Parathyroid adenoma (tissue), 2 donors: ENCODE data around the gene ATP6V0A1.
A peak's percentile ranks its signal among the peaks of the same experiment; 100 is the strongest.

Experiments used
- H2AFZ ChIP-seq: fragments of 300-600 bp; sonication (generic); one replicate; pipeline ENCODE4 v1.7.0; 2017; ENCODE audit warnings: antibody characterized with exemption, mild to moderate bottlenecking
- H3K27ac ChIP-seq: fragments of 300-600 bp; sonication (generic); one replicate; pipeline ENCODE4 v1.7.0; 2017
- H3K27me3 ChIP-seq: fragments of 300-600 bp; sonication (generic); one replicate; pipeline ENCODE4 v1.7.0; 2017; ENCODE audit warnings: low read length; ENCODE audit not compliant: control insufficient read depth, insufficient read depth
- H3K36me3 ChIP-seq: fragments of 300-600 bp; sonication (generic); one replicate; pipeline ENCODE4 v1.7.0; 2017; ENCODE audit warnings: low read length; ENCODE audit not compliant: control insufficient read depth, insufficient read depth
- H3K4me1 ChIP-seq: fragments of 300-600 bp; sonication (generic); one replicate; pipeline ENCODE4 v1.7.0; 2017; ENCODE audit warnings: control low read depth
- H3K4me2 ChIP-seq: fragments of 300-600 bp; sonication (generic); one replicate; pipeline ENCODE4 v1.7.0; 2017; ENCODE audit warnings: low read length
- H3K4me3 ChIP-seq: fragments of 300-600 bp; sonication (generic); one replicate; pipeline ENCODE4 v1.7.0; 2017; ENCODE audit warnings: low read depth, low read length
- H3K79me2 ChIP-seq: fragments of 300-600 bp; sonication (generic); one replicate; pipeline ENCODE4 v1.7.0; 2017; ENCODE audit warnings: control low read depth
- H3K9ac ChIP-seq: fragments of 300-600 bp; sonication (generic); one replicate; pipeline ENCODE4 v1.7.0; 2017; ENCODE audit warnings: mild to moderate bottlenecking
- H3K9me3 ChIP-seq: fragments of 300-600 bp; sonication (generic); one replicate; pipeline ENCODE4 v1.7.0; 2017; ENCODE audit warnings: low read length; ENCODE audit not compliant: control insufficient read depth
- CTCF ChIP-seq: fragments of 300-600 bp; sonication (generic); IDR thresholded peaks from one replicate; pipeline ENCODE4 v1.7.0; 2017; ENCODE audit warnings: antibody characterized with exemption, mild to moderate bottlenecking
- donor health status: primary hyperparathyroidism.

The ATP6V0A1 gene

GRCh38 chr17:42526031-42526444, 67.4 kb downstream of the ATP6V0A1 start:
- Histone ChIP-seq H3K9me3 (no peaks in the 10 kb centered on the region), H3K4me3 (no peak overlapping the region), H3K4me1 (peaks cover 9% of the 10 kb centered on the region), H3K79me2 (no peaks in the 10 kb centered on the region), H3K36me3 (no peaks in the 10 kb centered on the region), H2AFZ (no peak overlapping the region), H3K4me2 (no peak overlapping the region), H3K27ac (no peak overlapping the region), H3K9ac (no peak overlapping the region), H3K27me3 (no peaks in the 10 kb centered on the region)
- no peak for TF ChIP-seq CTCF

- Histone ChIP-seq H3K4me1 (peaks cover 7% of the 10 kb centered on the region), H3K4me2 (no peak overlapping the region), H3K79me2 (no peaks in the 10 kb centered on the region), H3K4me3 (no peak overlapping the region), H2AFZ (no peak overlapping the region), H3K9me3 (no peaks in the 10 kb centered on the region), H3K27me3 (no peaks in the 10 kb centered on the region), H3K27ac (no peak overlapping the region), H3K9ac (no peak overlapping the region), H3K36me3 (no peaks in the 10 kb centered on the region)
- no peak for TF ChIP-seq CTCF
These were observed 69.3 kb downstream of the ATP6V0A1 start for GRCh38 chr17:42527932-42528331.

DNA sequence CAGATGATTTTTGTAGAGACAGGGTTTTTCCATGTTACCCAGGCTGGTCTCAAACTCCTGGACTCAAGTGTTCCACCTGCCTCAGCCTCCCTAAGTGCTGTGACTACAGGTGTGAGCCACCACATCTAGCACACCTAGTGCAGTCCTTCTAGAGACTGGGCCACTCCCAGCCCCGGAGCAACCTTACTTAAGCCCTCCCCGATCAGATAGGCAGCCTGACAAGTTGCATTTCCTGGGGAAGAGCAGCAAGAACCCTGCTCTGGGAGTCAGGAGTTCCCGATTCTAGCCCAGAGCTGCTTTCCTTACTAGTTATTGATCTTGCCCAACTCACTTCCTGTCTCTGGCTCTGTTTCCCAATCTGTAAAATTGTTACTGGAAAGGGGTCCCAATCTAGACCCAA, 70.4 kb downstream of the ATP6V0A1 start:
- Histone ChIP-seq H3K79me2 (no peaks in the 10 kb centered on the region), H3K4me1 (peaks cover 6% of the 10 kb centered on the region), H3K9ac (no peak overlapping the region), H3K4me3 (no peak overlapping the region), H2AFZ (no peak overlapping the region), H3K4me2 (no peak overlapping the region), H3K9me3 (no peaks in the 10 kb centered on the region), H3K36me3 (no peaks in the 10 kb centered on the region), H3K27me3 (no peaks in the 10 kb centered on the region), H3K27ac (no peak overlapping the region)
- TF ChIP-seq CTCF = no peak

DNA sequence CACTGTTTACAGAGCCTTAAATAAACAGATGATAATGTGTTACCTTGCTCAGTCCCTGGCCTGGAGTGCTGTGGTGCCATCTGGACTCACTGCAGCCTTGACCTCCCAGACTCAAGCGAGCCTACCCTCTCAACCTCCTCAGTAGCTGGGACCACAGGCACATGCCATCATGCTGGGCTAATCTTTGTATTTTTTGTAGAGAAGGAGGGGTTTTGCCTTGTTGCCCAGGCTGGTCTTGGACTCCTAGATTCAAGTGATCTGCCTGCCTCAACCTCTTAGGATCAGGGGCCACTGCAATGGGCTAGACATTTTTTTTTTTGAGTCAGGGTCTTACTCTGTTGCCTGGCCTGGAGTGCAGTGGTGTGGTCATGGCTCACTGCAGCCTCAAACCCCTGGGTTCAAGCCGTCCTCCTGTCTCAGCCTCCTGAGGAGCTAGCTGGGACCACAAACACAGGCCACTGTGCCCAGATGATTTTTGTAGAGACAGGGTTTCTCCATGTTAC, 72.3 kb downstream of the ATP6V0A1 start:
- no peak overlapping the region for H2AFZ ChIP-seq
- no peaks in the 10 kb centered on the region for H3K36me3 ChIP-seq
- peaks cover 8% of the 10 kb centered on the region for H3K4me1 ChIP-seq
- H3K9ac ChIP-seq = no peak overlapping the region
- H3K4me3 ChIP-seq = no peak overlapping the region
- no peaks in the 10 kb centered on the region for H3K27me3 ChIP-seq
- H3K79me2 ChIP-seq = no peaks in the 10 kb centered on the region
- no peak for TF ChIP-seq CTCF
- H3K27ac ChIP-seq = peak overlapping the region; percentile 30
- H3K9me3 ChIP-seq = no peaks in the 10 kb centered on the region
- no peak overlapping the region for H3K4me2 ChIP-seq
